GM12873 (cell line): Measurements from ENCODE around the gene ALDH8A1.

Source experiments
- CTCF ChIP-seq: IDR thresholded peaks from 2 replicates; pipeline ENCODE4 v1.5.1; 2012; ENCODE audit warnings: low read depth, mild to moderate bottlenecking, moderate library complexity, low read length, control low read depth; ENCODE audit not compliant: insufficient read depth; ENCODE audit errors: missing control alignments

Gene ALDH8A1

GRCh38 chr6:134937426-134937825 is 12.5 kb downstream of the ALDH8A1 start:
- TF ChIP-seq CTCF, result no peak

DNA sequence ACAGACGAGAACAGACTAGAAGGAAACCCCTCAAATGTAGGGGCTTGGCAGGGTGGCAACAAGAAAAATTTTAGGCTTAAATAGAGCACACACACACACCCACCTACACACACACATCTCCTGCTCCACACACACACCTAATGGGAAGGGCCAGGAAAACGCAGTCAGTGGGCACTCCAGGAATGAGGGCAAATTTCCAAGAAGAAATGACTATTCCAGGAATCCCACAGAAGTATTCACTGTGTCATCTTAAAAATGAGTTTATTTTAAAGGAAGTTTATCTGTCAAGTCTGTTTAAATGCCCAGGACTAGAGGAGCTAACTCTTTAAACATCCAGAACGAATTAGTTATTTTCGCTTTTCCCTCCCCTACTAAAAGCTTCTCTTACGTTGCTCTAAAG is 13.0 kb downstream of the ALDH8A1 start:
- TF ChIP-seq CTCF, result no peak

DNA sequence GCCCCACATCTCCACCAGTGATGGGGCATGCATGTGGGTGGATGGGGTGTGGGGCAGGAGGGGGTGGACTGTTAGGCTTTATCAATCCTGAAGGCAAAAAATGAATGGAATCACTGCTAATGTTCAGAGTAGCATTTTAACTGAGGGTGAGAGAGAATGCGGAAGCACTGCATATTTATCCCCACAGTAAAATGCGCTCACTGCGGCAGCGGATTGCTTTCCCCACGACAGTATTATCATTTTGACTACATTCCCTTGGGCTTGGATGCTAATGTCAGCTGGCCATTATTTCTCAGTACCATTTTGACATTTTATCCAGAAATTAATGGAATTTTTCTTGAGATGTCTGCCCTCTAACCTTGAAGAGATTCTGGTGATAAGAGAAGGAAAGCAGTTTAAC is 13.4 kb downstream of the ALDH8A1 start:
- TF ChIP-seq CTCF, result no peak

DNA sequence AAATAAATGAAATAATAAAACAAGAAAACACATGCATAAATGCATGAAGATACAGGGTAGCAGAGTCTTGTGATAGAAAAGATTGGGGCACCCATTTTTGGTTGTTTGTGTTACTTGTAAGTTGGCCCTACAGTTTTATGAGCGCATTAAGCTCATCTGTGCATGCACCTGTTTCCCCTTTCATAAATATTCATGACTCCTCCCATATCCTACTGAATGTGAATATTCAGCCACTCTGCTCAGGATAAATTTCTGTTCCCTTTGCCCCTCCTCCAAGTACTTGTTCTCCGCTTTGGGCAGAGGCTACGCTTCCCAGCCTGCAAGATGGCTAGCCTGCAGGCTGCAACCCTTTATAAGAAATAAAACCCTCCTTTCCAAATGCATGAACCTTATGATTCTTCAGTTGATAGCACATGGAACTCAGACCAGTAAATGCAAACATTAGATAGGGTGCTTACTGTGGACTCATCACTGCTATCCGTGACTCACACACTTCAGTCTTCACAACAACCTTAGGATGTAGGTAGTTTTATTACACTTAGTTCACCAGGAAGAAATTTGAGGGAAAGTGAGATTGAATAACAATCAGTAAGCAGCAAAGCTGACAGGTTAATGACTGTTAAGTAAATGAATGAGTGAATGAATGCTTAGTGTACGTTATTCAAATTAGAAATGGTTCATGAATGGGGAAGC is 15.0 kb downstream of the ALDH8A1 start:
- TF ChIP-seq CTCF, result no peak

- TF ChIP-seq CTCF, result no peak
These were observed 17.1 kb downstream of the ALDH8A1 start for GRCh38 chr6:134932535-134933470.

DNA sequence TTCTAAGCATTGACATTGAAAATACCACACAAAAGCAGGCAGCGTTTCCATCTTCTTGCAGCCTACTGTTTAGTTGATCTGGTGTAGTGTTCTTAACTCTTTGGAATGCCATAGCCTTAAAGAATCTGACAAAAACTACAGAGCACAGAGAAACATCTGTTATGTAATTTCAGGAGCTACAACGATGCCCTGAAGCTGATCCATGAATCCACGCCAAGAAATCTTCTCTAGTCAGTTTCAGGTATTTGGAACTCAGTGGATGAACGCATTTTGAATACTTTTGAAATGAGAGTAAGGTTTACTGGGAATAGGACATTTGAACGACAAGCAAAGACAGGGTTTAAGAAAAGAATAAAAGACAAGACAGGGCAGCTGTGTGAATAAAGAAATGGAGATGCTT is 17.8 kb downstream of the ALDH8A1 start:
- TF ChIP-seq CTCF, result no peak

DNA sequence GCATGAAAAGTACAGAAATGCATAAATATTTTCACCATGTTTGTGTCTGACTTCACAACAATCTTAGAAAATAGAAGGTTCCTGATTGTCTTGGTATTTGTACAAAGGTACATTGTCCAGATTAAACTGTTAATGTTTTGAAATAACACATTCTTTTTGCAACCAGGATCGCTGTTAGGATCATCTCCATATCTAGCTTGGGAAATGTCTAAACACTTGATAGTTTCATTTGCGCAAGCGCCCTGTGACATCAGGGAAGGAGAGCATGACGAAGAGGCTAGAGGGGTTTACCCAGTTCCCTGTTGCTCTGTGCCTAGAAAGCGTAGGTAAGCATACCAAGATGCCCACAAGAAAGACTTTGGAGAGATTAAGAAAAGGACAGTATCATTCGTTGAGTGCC is 19.4 kb downstream of the ALDH8A1 start:
- no peak for TF ChIP-seq CTCF
